SW 1271 (cell line): Measurements from ENCODE around the gene ANXA1.

Source experiments
- DNase-seq, 2 experiments: peaks; one replicate each; lab custom pipeline; 2025; lab: John Stamatoyannopoulos, UW

ANXA1 gene

DNA sequence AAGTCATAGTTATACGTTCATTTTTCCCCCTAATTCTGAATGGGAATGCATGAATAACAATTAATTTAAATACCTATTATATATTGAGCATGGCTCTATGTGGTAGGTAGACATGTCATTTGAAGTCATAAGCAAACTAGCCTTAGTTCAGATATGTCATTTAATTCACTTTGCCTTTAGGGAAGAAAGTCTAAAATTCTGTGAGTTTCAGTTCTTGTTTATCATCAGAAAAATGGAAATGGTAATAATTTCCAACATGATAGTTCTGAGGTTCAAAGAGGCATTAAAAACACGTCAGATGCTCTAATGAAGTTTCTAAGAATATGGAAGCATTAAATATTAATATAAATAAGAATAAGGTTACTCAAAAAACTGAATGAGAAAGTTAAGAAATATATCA is 13.1 kb upstream of the ANXA1 start:
- DNase-seq: no peak

DNA sequence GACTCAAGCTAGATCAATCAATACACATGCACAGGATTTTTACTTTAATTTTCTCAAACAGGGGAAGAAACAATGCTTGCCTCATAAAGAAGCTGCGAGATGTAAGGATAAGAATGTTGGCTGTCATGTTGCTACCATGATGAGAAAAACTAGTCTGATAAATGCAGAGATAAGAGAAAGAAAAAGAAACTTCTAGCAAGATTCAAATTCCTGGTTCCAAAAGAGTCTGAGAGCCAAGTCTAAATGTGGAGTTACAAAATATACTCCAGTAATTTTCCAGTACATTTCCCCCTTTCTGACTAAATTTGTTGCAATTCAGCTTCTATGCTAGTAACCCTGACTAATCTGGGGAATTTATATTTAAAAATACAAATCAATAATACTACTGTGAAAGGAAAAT is 10.4 kb upstream of the ANXA1 start:
- no peak for DNase-seq

DNA sequence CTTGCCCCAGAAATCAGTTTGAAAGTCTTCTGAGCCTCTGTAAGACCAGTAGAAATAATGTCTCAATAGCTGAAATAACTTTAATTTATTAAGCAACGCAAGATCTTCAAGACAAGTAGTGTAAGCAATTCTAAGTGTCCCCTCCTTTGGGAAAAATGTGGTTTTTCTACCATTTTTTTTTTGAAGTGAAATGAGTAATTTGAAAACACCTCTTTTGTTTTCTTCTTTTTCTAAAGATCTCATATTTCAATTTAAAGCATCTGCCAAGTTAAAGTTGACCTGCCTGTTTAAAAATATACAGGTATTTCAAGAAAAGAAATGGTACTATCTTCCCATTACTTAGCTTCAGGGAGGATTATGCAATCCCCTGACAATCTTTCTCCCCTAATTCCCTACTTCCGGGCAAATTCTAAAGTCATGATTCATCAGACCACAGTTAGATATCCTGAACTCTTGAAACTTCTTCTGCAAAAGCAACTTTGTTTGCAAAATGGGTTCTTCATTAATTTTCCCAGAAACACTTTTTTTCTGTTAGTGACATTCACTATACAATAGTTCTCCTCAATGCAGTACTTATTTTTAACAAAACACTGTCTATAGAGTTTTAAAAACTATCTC is 7.8 kb upstream of the ANXA1 start:
- peak; percentile 64 to 93 for DNase-seq

DNA sequence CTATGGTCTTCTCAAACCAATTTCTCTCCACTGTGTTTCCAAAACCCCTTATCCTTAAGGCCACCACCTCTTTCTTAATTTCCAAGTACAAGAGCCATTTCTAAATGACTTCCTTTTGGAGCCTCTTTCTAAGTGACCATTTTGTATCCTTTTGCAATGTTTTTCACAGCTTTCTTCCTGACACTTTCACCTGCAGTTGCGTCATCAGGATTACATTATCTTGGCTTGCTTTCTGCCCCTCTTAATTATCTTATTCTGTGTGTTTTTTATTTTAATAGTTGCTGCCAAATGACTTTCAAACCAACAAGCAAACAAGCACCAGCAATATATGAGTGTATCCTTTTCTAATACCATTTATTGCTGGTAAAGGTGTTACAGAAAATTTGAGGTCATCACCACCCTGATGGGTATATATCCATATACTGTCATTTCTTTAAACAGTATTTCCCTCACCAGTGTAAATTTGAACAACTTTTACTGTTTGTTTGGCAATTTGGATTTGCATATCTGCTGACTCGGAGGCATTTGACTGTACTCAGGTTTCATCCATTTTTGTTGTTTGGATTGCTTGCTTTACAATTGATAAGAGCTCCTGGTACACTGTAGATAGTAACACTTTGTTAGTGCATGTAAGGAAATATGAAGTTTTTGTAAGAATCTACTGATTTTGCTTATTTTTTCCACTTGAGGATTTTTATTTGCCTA is 5.4 kb upstream of the ANXA1 start:
- no peak for DNase-seq

DNA sequence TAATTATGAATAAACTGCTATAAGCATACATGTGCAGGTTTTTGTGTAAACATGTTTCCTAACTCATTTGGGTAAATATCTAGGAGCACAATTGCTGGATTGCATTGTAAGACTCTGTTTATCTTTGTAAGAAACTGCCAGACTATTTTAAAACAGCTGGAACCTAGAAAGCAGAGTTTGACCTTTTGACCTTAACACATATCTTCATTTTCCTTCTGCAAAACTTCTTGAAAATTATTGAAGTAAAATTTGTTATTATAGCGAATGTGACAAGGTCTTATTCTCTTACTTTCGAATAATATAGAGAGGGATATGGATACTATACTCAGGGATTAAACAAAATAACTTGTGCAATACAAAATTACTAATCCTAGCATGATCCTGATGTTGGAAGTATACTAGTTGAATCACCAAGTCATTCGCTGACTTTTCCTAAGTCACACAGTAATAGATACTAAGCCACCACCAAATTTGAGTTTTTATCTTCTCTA is 3.2 kb upstream of the ANXA1 start:
- DNase-seq: peak in 1 of 2 experiments; percentile 28

DNA sequence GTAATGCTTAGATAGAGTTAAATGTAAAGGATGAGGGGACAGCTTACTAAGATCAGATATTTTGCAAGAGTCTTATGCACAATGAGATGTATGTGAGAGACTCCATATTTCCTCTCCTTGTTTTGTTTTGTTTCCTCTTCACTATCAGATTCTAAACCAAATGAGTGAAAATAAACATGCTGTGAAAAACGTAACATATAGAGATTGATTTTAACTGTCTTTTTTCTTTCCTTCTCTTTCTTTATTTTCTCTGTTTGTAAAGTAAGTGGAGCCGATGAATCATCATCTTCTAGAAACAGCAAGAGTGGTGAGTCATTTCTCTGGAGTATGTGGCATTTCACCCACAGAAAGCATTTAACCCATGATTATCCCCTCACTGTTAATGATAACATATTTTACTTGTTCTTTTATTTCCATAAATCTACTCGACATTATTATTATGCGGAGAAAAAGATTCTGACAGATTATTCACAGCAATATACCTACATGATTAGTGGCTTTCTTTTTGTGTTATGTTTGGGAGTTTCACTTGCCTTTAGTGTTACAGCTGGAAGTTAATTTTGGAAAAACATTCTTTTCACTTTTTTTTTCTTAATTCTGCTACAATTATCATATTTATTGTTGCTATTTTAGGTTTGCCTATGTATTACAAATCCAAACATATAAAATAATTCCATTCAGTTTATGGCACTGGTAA is 2.1 kb upstream of the ANXA1 start:
- peak; percentile 74 to 96 for DNase-seq

DNA sequence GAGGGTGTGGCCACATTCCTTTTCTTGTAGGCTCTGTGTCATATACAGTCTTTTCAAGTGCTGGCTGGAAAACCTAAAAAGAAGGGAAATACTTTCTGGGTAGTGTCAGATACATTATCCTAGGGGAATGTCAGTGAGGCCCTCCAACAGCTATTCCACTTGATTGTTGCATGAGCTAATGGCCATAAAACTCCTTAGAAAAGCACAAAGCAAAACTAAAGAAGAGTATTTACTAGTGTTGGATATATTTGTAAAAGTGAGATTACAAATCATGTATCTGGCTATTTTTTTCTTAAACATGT is 829 bp downstream of the ANXA1 start:
- peak; percentile 31 to 73 for DNase-seq

DNA sequence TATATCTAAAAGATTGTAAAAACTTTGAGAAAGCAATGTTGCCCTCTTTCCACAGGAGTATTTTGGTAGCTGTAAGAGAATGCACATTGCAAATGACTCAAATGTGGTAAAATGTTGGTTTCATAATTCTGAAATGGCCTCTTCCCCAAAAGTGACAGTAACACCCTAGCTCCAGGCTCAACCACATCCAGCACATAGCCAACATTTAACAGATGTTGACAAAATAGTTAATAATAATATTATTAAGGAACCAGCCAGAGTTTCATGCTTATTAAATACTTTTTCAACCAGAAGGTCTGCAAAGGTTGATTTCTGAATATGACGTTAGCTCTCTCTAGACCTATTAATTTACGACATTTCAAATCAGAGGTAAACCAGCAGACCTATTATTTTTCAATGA is 1.3 kb downstream of the ANXA1 start:
- peak in 1 of 2 experiments; percentile 59 for DNase-seq

DNA sequence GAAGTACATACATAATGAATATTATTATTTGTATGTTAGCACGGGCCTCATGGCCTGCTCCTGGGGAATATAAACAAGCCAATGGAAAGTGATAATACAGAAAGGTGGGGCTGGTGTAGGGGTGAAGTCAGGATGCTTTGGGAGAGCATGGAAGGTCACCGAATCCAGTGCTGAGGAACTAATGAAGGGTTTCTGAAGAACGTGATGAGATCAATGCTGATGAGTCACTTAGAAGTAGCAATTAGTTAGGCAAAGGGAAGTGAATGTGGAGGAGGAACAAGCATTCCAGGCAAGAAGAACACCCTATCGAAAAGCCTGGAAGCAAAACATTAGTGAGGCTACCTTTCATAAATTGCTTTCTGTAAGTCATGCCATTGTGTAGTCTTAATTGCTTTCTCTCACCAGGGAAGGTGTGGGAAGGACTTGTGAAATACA is 2.1 kb downstream of the ANXA1 start:
- DNase-seq: peak; percentile 68 to 79

DNA sequence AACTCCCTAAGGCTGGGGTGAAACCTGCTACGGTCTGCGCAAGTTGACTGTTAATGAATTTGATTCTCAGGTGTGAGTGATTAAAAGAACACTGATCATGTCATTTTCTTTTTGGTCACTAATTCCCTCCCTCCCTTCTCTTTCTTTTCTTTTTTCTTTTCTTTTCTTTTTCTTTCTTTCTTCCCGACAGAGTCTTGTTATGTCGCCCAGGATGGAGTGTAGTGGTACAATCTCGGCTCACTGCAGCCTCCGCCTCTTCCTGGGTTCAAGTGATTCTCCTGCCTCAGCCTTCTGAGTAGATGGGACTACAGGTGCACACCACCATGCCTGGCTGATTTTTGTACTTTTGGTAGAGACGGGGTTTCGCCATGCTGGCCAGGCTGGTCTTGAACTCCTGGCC is 2.6 kb downstream of the ANXA1 start:
- no peak for DNase-seq

DNA sequence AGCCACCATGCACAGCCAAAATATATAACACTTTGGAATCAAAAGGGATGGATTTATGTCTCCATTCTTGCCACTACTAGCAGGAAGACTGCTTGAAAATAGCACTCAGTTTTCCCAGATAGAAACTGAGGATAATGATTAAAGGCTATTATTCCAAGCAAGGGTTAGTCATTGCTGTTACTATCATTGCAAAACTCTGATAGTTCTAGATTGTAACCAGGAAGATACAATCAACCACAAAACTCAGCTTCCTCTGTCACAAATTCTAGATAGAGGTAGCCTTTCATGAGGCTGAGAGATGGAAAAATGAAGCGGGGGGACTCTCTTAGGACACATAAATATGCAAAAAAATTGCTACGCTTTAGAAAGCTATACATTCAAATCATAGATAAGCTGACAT is 3.1 kb downstream of the ANXA1 start:
- DNase-seq: peak in 1 of 2 experiments; percentile 51

DNA sequence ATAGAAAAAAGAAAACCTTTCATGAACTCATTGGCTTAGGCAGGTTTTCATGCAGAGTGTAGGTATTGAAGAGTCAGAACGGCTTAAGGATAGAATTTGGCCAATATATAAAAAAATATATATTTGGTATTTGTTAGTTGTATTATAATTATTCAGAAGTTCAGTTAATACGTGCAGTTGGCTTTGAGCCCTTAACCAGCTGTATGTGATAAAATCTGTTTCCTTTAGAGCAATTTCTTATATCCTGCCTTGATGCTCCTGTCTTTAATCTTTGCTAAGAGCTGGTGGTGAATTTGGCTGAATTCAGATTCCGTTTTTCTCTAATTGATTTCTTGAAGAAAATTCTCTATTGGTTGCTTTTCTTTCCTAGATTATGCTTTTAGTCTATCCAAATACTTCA is 3.7 kb downstream of the ANXA1 start:
- DNase-seq: peak in 1 of 2 experiments; percentile 51

DNA sequence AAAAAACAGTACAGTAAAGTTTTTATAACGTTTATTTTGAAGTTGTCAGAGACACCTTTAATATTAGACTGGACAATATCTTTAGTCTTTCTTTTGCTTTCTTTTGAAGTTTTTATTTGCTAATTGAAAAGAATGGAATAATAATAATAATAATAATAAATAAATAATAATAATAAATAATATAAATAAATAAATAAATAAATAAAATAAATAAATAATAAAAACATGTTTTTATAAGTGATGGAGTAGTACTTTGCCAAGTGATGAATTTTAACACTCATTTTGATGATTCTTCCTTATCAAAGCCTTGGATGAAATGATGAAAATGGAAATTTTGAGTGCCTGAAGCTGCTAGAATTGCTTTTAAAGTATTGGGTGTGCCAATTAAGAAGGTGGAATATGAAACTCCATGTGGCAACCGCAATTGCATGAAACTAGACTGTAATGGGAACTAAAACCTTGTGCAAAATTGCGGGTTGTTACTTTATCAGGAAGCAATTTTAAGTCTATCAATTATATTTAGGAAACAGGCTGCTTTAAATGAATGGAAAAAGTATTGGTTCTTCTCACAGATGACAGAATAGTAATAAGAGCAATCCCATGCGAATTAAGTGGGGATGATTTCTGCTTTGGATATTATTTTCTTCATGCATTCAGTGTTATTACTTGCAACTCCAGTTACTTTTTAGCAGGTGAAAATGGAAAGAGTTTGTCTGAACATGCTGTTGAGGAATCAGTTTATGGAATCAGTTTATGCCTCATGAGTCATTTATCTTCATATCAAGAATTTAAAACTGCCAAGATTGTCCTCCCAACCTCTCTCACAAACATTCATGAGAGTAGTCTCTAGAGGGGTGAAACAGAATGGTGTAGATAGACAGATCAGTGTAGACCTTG is 4.6 kb downstream of the ANXA1 start:
- no peak for DNase-seq

DNA sequence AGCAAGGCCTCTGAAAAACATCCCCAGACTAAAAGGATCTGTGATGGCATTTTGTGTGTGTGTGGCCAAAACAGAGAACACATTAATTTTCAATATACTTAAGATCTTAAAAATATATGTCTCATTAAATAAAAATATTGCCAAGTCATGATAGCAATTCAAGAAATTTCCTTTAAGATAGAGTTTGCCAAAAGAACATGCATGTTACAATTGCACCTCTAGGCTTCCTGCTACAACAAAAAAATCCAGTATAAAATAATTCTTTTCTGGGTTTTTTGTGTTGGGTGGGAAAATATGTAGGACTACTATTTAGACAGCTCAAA is 5.2 kb downstream of the ANXA1 start:
- DNase-seq: no peak

DNA sequence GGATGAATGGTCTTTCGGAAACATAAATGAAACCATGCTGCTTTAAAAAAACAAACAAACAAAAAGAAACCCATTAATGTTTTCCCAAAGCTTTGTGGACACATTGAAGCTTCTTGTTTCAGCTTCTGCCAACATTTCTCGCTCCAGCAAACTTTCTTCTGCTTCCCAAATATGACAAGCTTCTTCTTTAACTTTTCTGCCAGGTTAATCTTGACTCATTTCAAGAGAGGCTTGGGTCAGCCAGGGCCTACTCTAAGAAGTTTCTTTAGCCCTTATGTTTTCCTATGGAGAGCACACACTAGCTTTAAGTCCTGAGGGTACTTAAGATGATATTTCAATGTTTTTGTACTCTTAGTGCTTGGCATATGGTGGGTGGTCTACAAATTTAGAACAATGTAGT is 6.1 kb downstream of the ANXA1 start:
- DNase-seq: no peak

DNA sequence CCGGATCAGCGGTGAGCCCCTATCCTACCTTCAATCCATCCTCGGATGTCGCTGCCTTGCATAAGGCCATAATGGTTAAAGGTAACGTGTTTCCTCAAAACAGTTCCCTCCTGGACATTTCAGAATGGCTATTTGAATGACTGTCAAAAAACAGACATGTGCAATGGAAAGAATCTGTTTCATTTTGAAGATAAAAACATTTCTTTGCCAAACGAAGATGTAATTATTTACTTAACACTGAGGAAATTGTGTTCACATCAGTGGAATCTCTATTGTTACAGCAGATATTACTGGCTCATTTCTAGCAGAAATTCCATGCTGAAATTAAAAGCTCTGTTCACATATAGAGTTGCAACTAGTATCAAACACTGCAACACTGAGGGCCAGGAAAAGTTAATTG is 7.1 kb downstream of the ANXA1 start:
- no peak for DNase-seq

DNA sequence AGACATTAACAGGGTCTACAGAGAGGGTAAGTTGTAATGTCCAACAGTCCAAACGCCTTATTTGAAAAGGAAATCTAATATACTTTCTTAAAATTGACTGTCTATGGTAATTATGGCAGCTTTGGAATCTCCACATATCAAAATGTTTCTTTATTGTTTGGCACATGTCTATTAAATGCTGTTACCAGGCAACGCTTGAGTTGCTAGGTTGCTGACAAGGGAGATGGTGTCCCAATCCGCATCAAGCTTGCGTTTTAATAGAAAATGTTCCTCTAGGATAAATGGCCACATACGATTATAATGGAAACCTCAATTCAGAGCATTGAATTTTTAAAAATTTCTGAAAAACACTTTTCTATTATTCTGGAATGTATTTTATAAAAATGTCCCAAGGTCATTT is 9.2 kb downstream of the ANXA1 start:
- DNase-seq: no peak

DNA sequence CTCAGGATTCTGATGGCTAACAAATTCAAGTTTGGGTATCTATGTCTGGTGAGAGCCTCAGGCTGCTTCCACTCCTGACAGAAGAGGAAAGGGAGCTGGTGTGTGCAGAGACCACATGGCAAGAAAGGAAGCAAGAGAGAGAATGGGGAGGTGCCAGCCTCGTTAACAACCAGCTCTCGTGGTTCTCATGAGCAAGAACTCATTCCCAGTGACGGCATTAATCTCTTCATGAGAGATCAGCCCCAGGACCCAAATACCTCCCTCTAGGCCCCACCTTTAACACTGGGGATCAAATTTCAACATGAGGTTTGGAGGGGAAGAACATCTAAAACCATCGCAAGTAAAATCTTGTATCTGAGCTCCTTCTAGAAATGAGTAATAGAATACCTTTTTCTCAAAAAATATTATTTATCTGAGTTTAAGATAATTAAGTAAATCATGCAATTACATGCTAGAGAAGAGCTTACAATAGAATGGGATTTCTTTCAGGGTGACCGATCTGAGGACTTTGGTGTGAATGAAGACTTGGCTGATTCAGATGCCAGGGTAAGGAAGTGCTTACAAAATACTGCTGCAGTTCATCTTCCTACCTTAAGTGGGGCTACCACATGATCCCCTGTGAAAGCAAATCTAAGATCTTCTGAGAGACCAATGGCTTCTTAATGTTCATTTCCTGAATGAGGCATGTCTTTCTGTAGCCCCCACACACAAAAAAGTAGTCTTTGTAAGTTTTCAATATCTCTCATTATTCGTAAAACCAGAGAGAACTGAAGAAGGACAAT is 11.5 kb downstream of the ANXA1 start:
- DNase-seq: no peak

DNA sequence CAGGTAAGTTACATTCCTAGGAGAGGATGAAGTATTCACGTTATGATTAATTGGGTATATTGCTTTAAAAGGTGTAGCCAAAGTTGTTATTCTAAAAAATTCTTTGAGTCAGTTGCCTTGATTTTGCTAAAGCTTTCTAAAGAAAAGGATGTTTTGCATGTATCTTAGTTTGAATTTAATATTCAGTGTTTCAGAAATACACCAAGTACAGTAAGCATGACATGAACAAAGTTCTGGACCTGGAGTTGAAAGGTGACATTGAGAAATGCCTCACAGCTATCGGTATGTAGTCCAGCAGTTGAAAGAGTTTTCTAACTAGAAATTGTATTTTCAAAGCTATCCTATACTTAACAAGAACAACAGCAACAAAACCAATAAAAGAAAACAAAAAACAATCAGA is 14.2 kb downstream of the ANXA1 start:
- DNase-seq: no peak

DNA sequence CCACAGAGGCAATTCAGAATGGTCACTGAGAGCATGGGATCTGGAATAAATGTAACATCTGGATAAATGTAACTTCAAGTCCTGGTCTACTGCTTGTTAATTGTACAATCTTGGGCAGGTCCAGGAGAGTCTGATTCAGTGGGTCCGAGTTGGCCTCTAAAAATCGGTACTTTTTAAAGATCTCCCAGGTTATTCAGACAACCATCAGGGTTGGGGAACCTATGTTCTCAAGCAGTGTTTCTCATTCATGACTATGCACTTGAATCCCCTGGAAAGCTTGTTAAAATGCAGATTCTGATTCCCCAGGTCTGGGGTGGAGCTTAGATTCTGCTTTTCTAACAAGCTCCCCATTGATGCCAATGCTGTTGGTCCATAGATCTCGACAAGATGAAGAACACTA is 14.8 kb downstream of the ANXA1 start:
- no peak for DNase-seq

DNA sequence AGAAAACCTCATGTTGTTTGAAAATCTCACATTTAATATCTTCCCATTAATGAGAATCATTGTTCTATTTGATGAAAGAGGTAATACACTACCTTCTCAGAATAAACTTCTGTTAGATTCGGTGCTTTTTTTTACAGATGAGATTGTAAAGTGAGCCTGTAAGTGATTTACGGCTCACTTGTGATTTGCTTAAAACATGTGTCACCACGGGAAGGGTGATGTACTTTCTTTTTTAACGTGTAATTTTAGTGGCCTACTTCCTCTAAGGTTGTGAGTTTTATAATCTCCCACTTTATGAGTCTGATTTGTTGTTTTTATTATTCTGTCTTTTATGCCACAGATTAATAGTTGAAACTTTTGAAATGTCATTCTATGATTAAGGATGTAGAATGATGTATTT is 15.9 kb downstream of the ANXA1 start:
- DNase-seq: no peak
